A549 treated with AZD9567 at 1 μM for 4 hours (cell line): ENCODE results near the gene KRTAP22-1. TPM values are rescaled to one million over a fixed set of nuclear protein-coding genes. Genes with fewer than 3 reads are reported as not detected.

Source experiments
- total RNA-seq: library from RNA; stranded (reverse); fragments of 200-300 nt; extraction: Qiagen RNA extraction; gene quantifications from 5 replicates; pipeline ENCODE4 v1.2.3, GENCODE V29; 2022; ENCODE audit not compliant: insufficient read depth

The KRTAP22-1 gene
- total RNA-seq: not detected in 5 replicates

DNA sequence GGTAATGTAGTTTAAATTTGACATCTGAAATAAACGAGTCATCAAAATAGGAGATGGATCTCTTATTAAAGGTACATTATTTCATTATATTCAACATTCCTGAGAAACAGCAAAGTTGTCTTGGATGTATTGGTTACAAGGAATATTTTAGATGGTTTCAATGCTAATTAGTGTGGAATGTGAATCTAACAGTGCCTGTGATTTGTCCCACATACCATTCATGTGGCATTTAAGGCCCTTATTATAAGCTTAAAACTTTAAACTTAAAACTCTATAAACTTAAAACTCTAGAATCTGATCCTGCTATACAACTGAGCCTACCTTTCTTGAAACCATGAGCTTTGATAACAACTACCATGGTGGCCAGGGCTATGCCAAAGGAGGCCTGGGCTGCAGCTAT is at the start of gene KRTAP22-1:
KRTAP22-1 (plus strand) TSS at position 301 of the 400 bp plus-strand sequence.

DNA sequence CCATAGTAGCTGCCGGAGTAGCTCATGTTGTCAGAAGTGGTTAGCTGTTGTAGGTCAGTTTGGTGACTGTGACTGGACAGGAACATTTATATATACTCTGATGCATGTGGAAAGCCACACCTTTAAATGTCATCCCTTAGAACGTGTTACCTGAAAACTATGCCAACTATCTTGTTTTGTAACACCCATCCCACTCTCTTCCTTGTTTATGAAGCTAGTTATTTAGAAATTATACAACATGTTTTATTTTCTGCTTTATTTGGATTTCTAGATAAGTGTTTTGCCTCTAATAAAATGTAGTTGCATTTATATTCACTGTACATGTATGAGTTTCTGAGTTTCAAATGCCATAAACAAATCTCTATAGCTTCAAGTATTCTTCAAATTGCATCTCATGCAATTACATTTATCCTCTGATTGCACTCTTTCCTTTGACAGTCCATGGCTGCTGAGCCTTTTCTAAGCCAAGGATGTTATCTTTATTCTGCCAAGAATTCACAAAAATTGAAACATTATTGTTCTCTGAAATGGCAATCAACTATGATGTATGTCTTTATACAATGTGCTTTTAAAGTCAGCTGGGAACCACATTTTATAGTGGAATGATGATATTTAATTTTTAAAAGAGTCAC is 39.5 kb upstream of the KRTAP22-1 start, which contains the start of gene KRTAP19-7:
KRTAP19-7 (minus strand) TSS at position 51 of the 632 bp plus-strand sequence; CDS start at position 26, 25 bp downstream.

DNA sequence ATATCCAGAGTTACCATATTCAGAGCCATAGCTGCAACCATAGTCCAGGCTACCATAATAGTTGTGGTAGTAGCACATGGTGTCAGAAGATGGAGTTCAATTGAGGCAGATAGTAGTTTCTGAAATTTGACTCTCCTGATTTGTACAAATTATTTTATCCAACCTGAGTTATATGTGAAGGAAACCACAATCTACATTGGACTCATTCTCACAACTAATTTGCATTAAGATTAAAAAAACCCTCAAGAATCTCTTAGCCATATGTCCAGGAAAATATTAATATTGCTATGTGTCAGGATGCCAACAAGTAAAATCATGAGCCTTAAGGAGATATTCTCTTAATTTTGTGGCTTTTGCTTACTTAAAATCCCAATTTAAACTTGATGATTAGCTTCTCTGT is 10.6 kb upstream of the KRTAP22-1 start, which contains the start of gene KRTAP22-2:
KRTAP22-2 (minus strand) TSS at position 101 of the 400 bp plus-strand sequence.

DNA sequence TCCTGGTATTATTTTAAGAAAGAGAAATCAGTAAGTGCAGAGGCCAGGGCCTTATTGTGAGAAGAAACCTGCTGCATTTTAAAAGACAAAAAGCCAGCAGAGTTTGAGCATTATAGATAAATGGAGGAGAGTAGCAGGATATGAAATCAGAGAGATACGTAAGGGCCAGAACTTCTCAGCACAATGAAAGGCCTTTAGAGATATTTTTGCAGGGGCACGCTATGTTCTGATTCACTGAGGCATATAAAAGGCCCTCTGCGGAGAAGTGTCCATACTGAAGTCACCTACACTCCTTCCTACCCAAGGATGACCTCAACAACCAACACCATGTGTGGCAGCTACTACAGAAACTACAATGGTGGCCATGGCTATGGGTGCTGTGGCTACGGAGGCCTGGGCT is 8.7 kb upstream of the KRTAP22-1 start, which contains the start of gene KRTAP6-3:
KRTAP6-3 (plus strand) TSS at position 301 of the 400 bp plus-strand sequence; CDS start at position 307, 6 bp downstream.

DNA sequence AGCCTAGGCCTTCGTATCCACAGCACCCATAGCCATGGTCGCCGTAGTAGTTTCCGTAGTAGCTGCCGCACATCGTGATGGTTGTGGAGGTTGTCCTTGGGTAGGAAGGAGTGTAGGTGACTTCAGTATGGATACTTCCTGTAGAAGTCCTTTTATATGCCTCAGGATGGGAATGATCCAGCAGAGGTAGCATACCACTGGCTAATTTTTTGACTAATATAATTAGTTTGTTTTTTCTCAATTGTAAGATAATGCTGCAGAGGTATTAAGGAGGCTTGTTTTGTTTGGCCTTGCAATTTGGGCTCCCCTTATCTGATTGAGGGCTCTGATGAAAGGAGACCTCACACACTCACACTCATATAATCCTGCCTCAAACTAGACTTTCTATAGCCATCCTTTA is 2.1 kb upstream of the KRTAP22-1 start, which contains the start of gene KRTAP6-2:
KRTAP6-2 (minus strand) TSS at position 101 of the 400 bp plus-strand sequence; CDS start at position 73, 28 bp downstream.

DNA sequence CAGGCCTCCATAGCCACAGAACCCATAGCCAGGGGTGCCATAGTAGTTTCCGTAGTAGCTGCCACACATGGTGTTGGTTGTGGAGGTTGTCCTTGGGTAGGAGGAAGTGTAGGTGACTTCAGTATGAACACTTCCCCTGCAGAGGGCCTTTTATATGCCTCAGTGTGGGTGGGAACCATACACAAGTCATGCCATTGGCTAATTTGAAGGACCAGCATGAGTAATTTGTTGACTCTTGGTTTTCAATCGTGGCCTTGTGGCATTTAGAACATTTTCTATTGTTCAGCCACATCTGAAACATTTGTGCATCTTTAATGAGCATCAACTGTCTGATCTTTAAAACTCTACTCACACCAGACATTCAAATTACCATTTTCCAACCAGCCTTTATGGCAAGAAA is 12.9 kb downstream of the KRTAP22-1 start, which contains the start of gene KRTAP6-1:
KRTAP6-1 (minus strand) TSS at position 95 of the 400 bp plus-strand sequence; CDS start at position 69, 26 bp downstream.

DNA sequence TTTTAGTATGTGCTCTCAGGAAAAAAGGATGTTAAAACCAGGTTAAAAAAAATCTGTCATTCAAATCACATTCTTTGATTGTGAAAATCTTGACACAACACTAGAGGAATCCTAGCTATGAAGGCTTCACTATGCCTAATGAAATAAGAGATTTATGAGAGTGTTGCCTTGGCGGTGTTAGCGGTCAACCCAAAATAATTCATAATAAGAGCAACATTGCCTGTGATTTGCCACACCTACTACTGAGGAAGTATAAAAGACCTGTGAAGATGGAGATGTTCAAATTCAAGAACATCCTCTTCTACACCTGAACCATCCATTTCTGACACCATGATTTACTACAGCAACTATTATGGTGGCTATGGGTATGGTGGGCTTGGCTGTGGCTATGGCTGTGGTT is 15.2 kb downstream of the KRTAP22-1 start, which contains the start of gene KRTAP20-1:
KRTAP20-1 (plus strand) TSS at position 301 of the 400 bp plus-strand sequence; CDS start at position 331, 30 bp downstream.

DNA sequence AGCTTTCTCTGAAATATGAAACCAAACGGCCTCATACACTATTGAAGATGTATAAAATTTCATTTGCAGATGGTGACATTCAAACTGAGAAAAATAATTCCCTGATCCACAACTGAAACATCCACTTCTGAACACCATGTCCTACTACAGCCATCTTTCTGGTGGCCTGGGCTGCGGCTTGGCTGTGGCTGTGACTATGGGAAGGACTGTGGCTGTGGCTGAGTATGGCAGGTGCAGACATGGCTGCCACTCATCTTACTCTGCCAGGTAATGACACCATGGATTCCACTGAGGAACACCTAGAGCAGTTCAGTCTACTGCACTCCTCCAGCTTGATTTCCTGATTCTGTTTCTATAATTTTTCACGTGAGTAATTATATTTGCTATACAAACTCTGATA is 19.6 kb downstream of the KRTAP22-1 start, which contains the start of gene KRTAP20-4:
KRTAP20-4 (plus strand) TSS at position 106 of the 400 bp plus-strand sequence.

DNA sequence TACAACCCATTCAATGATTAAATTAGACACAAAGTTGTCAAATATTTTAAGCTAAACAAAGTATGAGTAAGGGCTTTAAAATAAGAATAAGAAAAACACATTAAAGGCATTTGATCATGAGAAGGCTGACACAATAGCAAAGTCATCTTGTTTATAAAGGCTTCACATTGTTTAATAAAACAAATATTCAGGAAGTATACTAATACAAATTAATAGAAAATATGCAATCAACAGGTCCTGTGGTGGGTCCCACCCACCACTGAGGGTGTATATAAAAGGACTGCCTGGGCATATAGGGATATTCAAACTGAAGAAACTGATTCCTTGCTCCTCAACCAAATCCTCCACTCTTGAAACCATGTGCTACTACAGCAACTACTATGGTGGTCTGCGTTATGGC is 34.0 kb downstream of the KRTAP22-1 start, which contains the start of gene KRTAP20-2:
KRTAP20-2 (plus strand) TSS at position 301 of the 400 bp plus-strand sequence; CDS start at position 359, 58 bp downstream.

DNA sequence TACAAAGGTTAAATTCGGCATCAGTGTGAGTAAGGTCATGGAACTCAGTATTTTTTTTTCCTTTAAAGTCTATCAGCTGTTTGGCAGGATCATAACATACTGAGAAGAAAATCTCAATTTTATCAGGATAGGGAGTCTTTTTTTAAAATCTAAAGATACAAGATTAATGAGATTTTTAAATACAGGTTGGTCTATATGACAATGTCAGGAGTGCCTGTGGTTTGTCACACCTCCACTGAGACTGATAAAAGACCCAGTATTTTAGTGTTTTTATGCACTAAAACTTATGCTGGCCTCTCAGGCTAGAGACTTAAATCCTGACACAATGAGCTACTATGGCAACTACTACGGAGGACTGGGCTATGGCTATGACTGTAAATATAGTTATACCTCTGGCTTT is 41.7 kb downstream of the KRTAP22-1 start, which contains the start of gene KRTAP20-3:
KRTAP20-3 (plus strand) TSS at position 301 of the 400 bp plus-strand sequence.

Other genes starting within 250 kb of the KRTAP22-1 start
- 0.09 TPM in 1 of 5 replicates, not detected in the others for gene KRTAP13-2, start 228.8 kb upstream of the KRTAP22-1 start, total RNA-seq
- not detected in 5 replicates for gene KRTAP13-1, start 205.1 kb upstream of the KRTAP22-1 start, total RNA-seq
- gene KRTAP13-3, start 175.2 kb upstream of the KRTAP22-1 start, total RNA-seq: not detected in 5 replicates
- gene KRTAP13-4, start 170.9 kb upstream of the KRTAP22-1 start, total RNA-seq: not detected in 5 replicates
- gene KRTAP15-1, start 160.8 kb upstream of the KRTAP22-1 start, total RNA-seq: not detected in 5 replicates
- not detected in 5 replicates for gene KRTAP19-1, start 120.7 kb upstream of the KRTAP22-1 start, total RNA-seq
- not detected in 5 replicates for gene KRTAP19-2, start 113.7 kb upstream of the KRTAP22-1 start, total RNA-seq
- not detected in 5 replicates for gene KRTAP19-3, start 109.1 kb upstream of the KRTAP22-1 start, total RNA-seq
- not detected in 5 replicates for gene KRTAP19-4, start 103.9 kb upstream of the KRTAP22-1 start, total RNA-seq
- not detected in 5 replicates for gene KRTAP19-5, start 98.9 kb upstream of the KRTAP22-1 start, total RNA-seq
- gene KRTAP19-6, start 59.2 kb upstream of the KRTAP22-1 start, total RNA-seq: not detected in 5 replicates
- gene KRTAP19-7, start 39.8 kb upstream of the KRTAP22-1 start, total RNA-seq: not detected in 5 replicates
- gene KRTAP22-2, start 10.7 kb upstream of the KRTAP22-1 start, total RNA-seq: not detected in 5 replicates
- gene KRTAP6-3, start 8.6 kb upstream of the KRTAP22-1 start, total RNA-seq: not detected in 5 replicates
- not detected in 5 replicates for gene KRTAP6-2, start 2.2 kb upstream of the KRTAP22-1 start, total RNA-seq
- not detected in 5 replicates for gene KRTAP6-1, start 12.8 kb downstream of the KRTAP22-1 start, total RNA-seq
- gene KRTAP20-1, start 15.3 kb downstream of the KRTAP22-1 start, total RNA-seq: not detected in 5 replicates
- not detected in 5 replicates for gene KRTAP20-4, start 19.5 kb downstream of the KRTAP22-1 start, total RNA-seq
- gene KRTAP20-2, start 34.1 kb downstream of the KRTAP22-1 start, total RNA-seq: not detected in 5 replicates
- gene KRTAP20-3, start 41.8 kb downstream of the KRTAP22-1 start, total RNA-seq: not detected in 5 replicates
- gene KRTAP21-3, start 117.7 kb downstream of the KRTAP22-1 start, total RNA-seq: not detected in 5 replicates
- not detected in 5 replicates for gene KRTAP21-2, start 146.2 kb downstream of the KRTAP22-1 start, total RNA-seq
- not detected in 5 replicates for gene KRTAP21-1, start 154.3 kb downstream of the KRTAP22-1 start, total RNA-seq
- gene KRTAP8-1, start 212.2 kb downstream of the KRTAP22-1 start, total RNA-seq: not detected in 5 replicates
- not detected in 5 replicates for gene KRTAP7-1, start 228.7 kb downstream of the KRTAP22-1 start, total RNA-seq